SK-N-SH treated with all-trans-retinoic acid at 6 μM for 48 hours (cell line): ENCODE measurements around the gene ASCL4.

Source experiments
- ATAC-seq: fragments of 200-7000 bp; cut with Tn5 transposase; 3 replicates; pipeline ENCODE4 v1.9.1; 2020; ENCODE audit warnings: mild to moderate bottlenecking, moderate library complexity
- ARNTL ChIP-seq: fragments of 450-650 bp; formaldehyde crosslinking; IDR thresholded peaks from 2 replicates; pipeline ENCODE4 v1.5.0; 2020; ENCODE audit warnings: low read depth, mild to moderate bottlenecking, moderate library complexity, borderline replicate concordance
- BACH2 ChIP-seq: fragments of 250-450 bp; sonication (Bioruptor Pico); IDR thresholded peaks from 2 replicates; pipeline ENCODE4 v1.9.0; 2021; ENCODE audit warnings: mild to moderate bottlenecking, borderline replicate concordance
- CREB5 ChIP-seq: fragments of 250-450 bp; sonication (Bioruptor Pico); IDR thresholded peaks from 2 replicates; pipeline ENCODE4 v1.5.1; 2020; ENCODE audit warnings: low read depth, mild to moderate bottlenecking, moderate library complexity
- CSDC2 ChIP-seq: fragments of 250-450 bp; sonication (Bioruptor Pico); IDR thresholded peaks from 2 replicates; pipeline ENCODE4 v1.5.0; 2020; ENCODE audit warnings: mild to moderate bottlenecking, moderate library complexity
- CSRNP3 ChIP-seq: fragments of 250-450 bp; sonication (Bioruptor Pico); IDR thresholded peaks from 2 replicates; pipeline ENCODE4 v1.5.1; 2021; ENCODE audit warnings: mild to moderate bottlenecking, moderate library complexity
- ESRRG ChIP-seq: fragments of 250-450 bp; sonication (Bioruptor Pico); IDR thresholded peaks from 2 replicates; pipeline ENCODE4 v1.6.1; 2021; ENCODE audit warnings: mild to moderate bottlenecking
- GLIS3 ChIP-seq: fragments of 250-450 bp; sonication (Bioruptor Pico); IDR thresholded peaks from 2 replicates; pipeline ENCODE4 v1.5.0; 2020; ENCODE audit warnings: mild to moderate bottlenecking, moderate library complexity
- ISL1 ChIP-seq: fragments of 250-450 bp; sonication (Bioruptor Pico); IDR thresholded peaks from 2 replicates; pipeline ENCODE4 v2.1.2; 2022; ENCODE audit warnings: mild to moderate bottlenecking, moderate library complexity
- OSR1 ChIP-seq: fragments of 250-450 bp; sonication (Bioruptor Pico); IDR thresholded peaks from 2 replicates; pipeline ENCODE4 v1.8.0; 2022; ENCODE audit warnings: moderate library complexity, mild to moderate bottlenecking, inconsistent platforms
- POU6F1 ChIP-seq: fragments of 250-450 bp; sonication (Bioruptor Pico); IDR thresholded peaks from 2 replicates; pipeline ENCODE4 v1.8.0; 2021; ENCODE audit warnings: low read depth, mild to moderate bottlenecking, moderate library complexity, borderline replicate concordance
- PPARA ChIP-seq: fragments of 250-450 bp; sonication (Bioruptor Pico); IDR thresholded peaks from 2 replicates; pipeline ENCODE4 v1.5.0; 2020; ENCODE audit warnings: mild to moderate bottlenecking, borderline replicate concordance
- RARB ChIP-seq: fragments of 250-450 bp; sonication (Bioruptor Pico); IDR thresholded peaks from 2 replicates; pipeline ENCODE4 v1.8.0; 2021; ENCODE audit warnings: mild to moderate bottlenecking, moderate library complexity
- SNAI2 ChIP-seq: fragments of 250-450 bp; sonication (Bioruptor Pico); IDR thresholded peaks from 2 replicates; pipeline ENCODE4 v1.5.0; 2020; ENCODE audit warnings: mild to moderate bottlenecking, moderate library complexity
- TCF4 ChIP-seq: fragments of 250-450 bp; sonication (Bioruptor Pico); IDR thresholded peaks from 2 replicates; pipeline ENCODE4 v1.8.0; 2021; ENCODE audit warnings: mild to moderate bottlenecking, moderate library complexity, borderline replicate concordance
- TOX ChIP-seq: fragments of 250-450 bp; sonication (Bioruptor Pico); IDR thresholded peaks from 2 replicates; pipeline ENCODE4 v1.8.0; 2021; ENCODE audit warnings: mild to moderate bottlenecking, moderate library complexity, borderline replicate concordance
- TSHZ2 ChIP-seq: fragments of 250-450 bp; sonication (Bioruptor Pico); IDR thresholded peaks from 2 replicates; pipeline ENCODE4 v1.5.0; 2020; ENCODE audit warnings: mild to moderate bottlenecking, moderate library complexity
- ZC3H10 ChIP-seq: fragments of 250-450 bp; sonication (Bioruptor Pico); IDR thresholded peaks from 2 replicates; pipeline ENCODE4 v1.5.1; 2021; ENCODE audit warnings: mild to moderate bottlenecking, moderate library complexity
- ZFP3 ChIP-seq: fragments of 250-450 bp; sonication (Bioruptor Pico); IDR thresholded peaks from 2 replicates; pipeline ENCODE4 v1.5.0; 2020; ENCODE audit warnings: mild to moderate bottlenecking, moderate library complexity
- ZFP30 ChIP-seq: fragments of 450-650 bp; formaldehyde crosslinking; IDR thresholded peaks from 2 replicates; pipeline ENCODE4 v1.5.0; 2022; ENCODE audit warnings: mild to moderate bottlenecking, moderate library complexity
- ZNF565 ChIP-seq: fragments of 450-650 bp; formaldehyde crosslinking; conservative IDR thresholded peaks from 2 replicates; pipeline ENCODE4 v1.5.0; 2020; ENCODE audit warnings: low read depth, mild to moderate bottlenecking, moderate library complexity
- ZNF70 ChIP-seq: fragments of 450-650 bp; formaldehyde crosslinking; IDR thresholded peaks from 2 replicates; pipeline ENCODE4 v1.5.0; 2020; ENCODE audit warnings: mild to moderate bottlenecking, moderate library complexity

The ASCL4 gene

GRCh38 chr12:107791465-107792089 is 17.1 kb downstream of the ASCL4 start (continued):
- TF ChIP-seq TOX (CRISPR knock-in tag) (no peak), POU6F1 (CRISPR knock-in tag) (no peak), ZFP3 (CRISPR knock-in tag) (no peak)

GRCh38 chr12:107794451-107794850 is 19.9 kb downstream of the ASCL4 start:
- TF ChIP-seq ZNF565 (CRISPR knock-in tag), result no peak
- TF ChIP-seq ZFP30 (CRISPR knock-in tag), result no peak
- no peak for TF ChIP-seq POU6F1 (CRISPR knock-in tag)
- no peak for TF ChIP-seq ZNF70 (CRISPR knock-in tag)
- no peak for TF ChIP-seq PPARA
- TF ChIP-seq TOX (CRISPR knock-in tag), result no peak
- no peak for TF ChIP-seq BACH2 (CRISPR knock-in tag)
- no peak for TF ChIP-seq GLIS3 (CRISPR knock-in tag)
- no peak for TF ChIP-seq ISL1 (CRISPR knock-in tag)
- TF ChIP-seq CSDC2 (CRISPR knock-in tag), result no peak
- TF ChIP-seq ZC3H10, result no peak
- no peak for TF ChIP-seq SNAI2 (CRISPR knock-in tag)
- TF ChIP-seq ARNTL, result no peak
- TF ChIP-seq OSR1, result no peak
- no peak for ATAC-seq

- TF ChIP-seq ARNTL (no peak), POU6F1 (CRISPR knock-in tag) (no peak), CSRNP3 (no peak), ZFP30 (CRISPR knock-in tag) (no peak), PPARA (no peak), GLIS3 (CRISPR knock-in tag) (no peak), ZNF70 (CRISPR knock-in tag) (no peak), ZNF565 (CRISPR knock-in tag) (no peak), ZFP3 (CRISPR knock-in tag) (no peak), RARB (no peak), CSDC2 (CRISPR knock-in tag) (no peak), TCF4 (no peak), ZC3H10 (no peak), BACH2 (CRISPR knock-in tag) (no peak), CREB5 (CRISPR knock-in tag) (no peak), OSR1 (no peak), ESRRG (CRISPR knock-in tag) (no peak), TOX (CRISPR knock-in tag) (no peak)
- ATAC-seq, result no peak
Observed at GRCh38 chr12:107798580-107798979, 24.1 kb downstream of the ASCL4 start.

GRCh38 chr12:107801150-107801549 is 26.6 kb downstream of the ASCL4 start:
- ATAC-seq, result no peak
- TF ChIP-seq TSHZ2 (CRISPR knock-in tag) (no peak), ISL1 (CRISPR knock-in tag) (no peak), TOX (CRISPR knock-in tag) (no peak), CSDC2 (CRISPR knock-in tag) (no peak), CREB5 (CRISPR knock-in tag) (no peak), CSRNP3 (no peak), OSR1 (no peak)
